H9 (cell line): ENCODE data around the gene MAP1LC3B. TPM values are rescaled to one million over a fixed set of nuclear protein-coding genes. Genes with fewer than 3 reads are reported as not detected.

ENCODE experiments used
- DNase-seq: peaks from one replicate; pipeline ENCODE4 v3.0.0-alpha.2; 2017
- H2AFZ ChIP-seq: one replicate; pipeline ENCODE4 v1.6.1; 2013; ENCODE audit warnings: mild to moderate bottlenecking, low read length, control low read depth, moderate library complexity
- H2AK5ac ChIP-seq: 2 replicates; pipeline ENCODE4 v1.6.1; 2013; ENCODE audit warnings: low read length, control low read depth, mixed read lengths; ENCODE audit not compliant: insufficient read length
- H2BK120ac ChIP-seq: one replicate; pipeline ENCODE4 v1.6.1; 2013; ENCODE audit warnings: low read depth, mild to moderate bottlenecking, low read length, control low read depth, inconsistent platforms; ENCODE audit not compliant: poor library complexity, severe bottlenecking
- H2BK12ac ChIP-seq: 2 replicates; pipeline ENCODE4 v1.6.1; 2013; ENCODE audit warnings: low read length, control low read depth, mixed read lengths, low read depth; ENCODE audit not compliant: insufficient read length
- H2BK15ac ChIP-seq: 2 replicates; pipeline ENCODE4 v1.6.1; 2013; ENCODE audit warnings: low read depth, low read length, control low read depth
- H2BK20ac ChIP-seq: one replicate; pipeline ENCODE4 v1.6.1; 2013; ENCODE audit warnings: low read depth, mild to moderate bottlenecking, low read length, control low read depth, inconsistent platforms; ENCODE audit not compliant: poor library complexity, severe bottlenecking
- H2BK5ac ChIP-seq: 2 replicates; pipeline ENCODE4 v1.6.1; 2013; ENCODE audit warnings: low read length, control low read depth, mixed read lengths; ENCODE audit not compliant: insufficient read length
- H3K14ac ChIP-seq: 2 replicates; pipeline ENCODE4 v1.6.1; 2013; ENCODE audit warnings: low read length, control low read depth; ENCODE audit not compliant: insufficient read depth
- H3K18ac ChIP-seq: 2 replicates; pipeline ENCODE4 v1.6.1; 2013; ENCODE audit warnings: low read depth, mild to moderate bottlenecking, mixed read lengths, low read length, control low read depth; ENCODE audit not compliant: insufficient read length
- H3K23ac ChIP-seq: 2 replicates; pipeline ENCODE4 v1.6.1; 2013; ENCODE audit warnings: low read length, control low read depth, mixed read lengths, low read depth; ENCODE audit not compliant: insufficient read length
- H3K23me2 ChIP-seq: 2 replicates; pipeline ENCODE4 v1.6.1; 2013; ENCODE audit warnings: low read depth, mild to moderate bottlenecking, mixed read lengths, low read length, control low read depth; ENCODE audit not compliant: insufficient read length, poor library complexity, severe bottlenecking
- H3K27ac ChIP-seq: 2 replicates; pipeline ENCODE4 v1.5.1; 2013; ENCODE audit warnings: low read length, control low read depth, mixed read lengths, low read depth; ENCODE audit not compliant: insufficient read length
- H3K27me3 ChIP-seq: 2 replicates; pipeline ENCODE4 v1.6.1; 2013; ENCODE audit warnings: low read length, control low read depth, inconsistent platforms; ENCODE audit not compliant: insufficient read depth
- H3K4ac ChIP-seq: 2 replicates; pipeline ENCODE4 v1.6.1; 2013; ENCODE audit warnings: low read depth, mild to moderate bottlenecking, control low read depth, inconsistent platforms, low read length, moderate library complexity
- H3K4me1 ChIP-seq: 2 replicates; pipeline ENCODE4 v1.6.1; 2013; ENCODE audit warnings: low read length, control low read depth, inconsistent platforms; ENCODE audit not compliant: insufficient read depth
- H3K4me2 ChIP-seq: 2 replicates; pipeline ENCODE4 v1.6.1; 2013; ENCODE audit warnings: low read length, control low read depth, mixed read lengths; ENCODE audit not compliant: insufficient read length, insufficient read depth
- H3K56ac ChIP-seq: 2 replicates; pipeline ENCODE4 v1.6.1; 2013; ENCODE audit warnings: low read depth, mild to moderate bottlenecking, mixed read lengths, low read length, control low read depth; ENCODE audit not compliant: insufficient read length
- H3K79me1 ChIP-seq: 2 replicates; pipeline ENCODE4 v1.6.1; 2013; ENCODE audit warnings: low read depth, mild to moderate bottlenecking, moderate library complexity, low read length, control low read depth, inconsistent platforms; ENCODE audit not compliant: insufficient read depth, poor library complexity, severe bottlenecking
- H3K79me2 ChIP-seq: 2 replicates; pipeline ENCODE4 v1.6.1; 2013; ENCODE audit warnings: low read length, control low read depth, inconsistent platforms; ENCODE audit not compliant: insufficient read depth
- H3K9ac ChIP-seq: 2 replicates; pipeline ENCODE4 v1.6.1; 2013; ENCODE audit warnings: low read length, control low read depth, mixed read lengths; ENCODE audit not compliant: insufficient read length; ENCODE audit errors: extremely low read depth
- H3K9me3 ChIP-seq: one replicate; pipeline ENCODE4 v1.6.1; 2013; ENCODE audit warnings: low read depth, low read length, inconsistent platforms; ENCODE audit not compliant: control insufficient read depth
- H3T11ph ChIP-seq: one replicate; pipeline ENCODE4 v1.6.1; 2013; ENCODE audit warnings: mild to moderate bottlenecking, low read length, control low read depth, inconsistent platforms
- H4K20me1 ChIP-seq: one replicate; pipeline ENCODE4 v1.6.1; 2013; ENCODE audit not compliant: control insufficient read depth, insufficient read length, insufficient read depth
- H4K5ac ChIP-seq: 2 replicates; pipeline ENCODE4 v1.6.1; 2013; ENCODE audit warnings: low read depth, mild to moderate bottlenecking, mixed read lengths, low read length, control low read depth; ENCODE audit not compliant: insufficient read length
- H4K8ac ChIP-seq: replicated peaks from 2 replicates; pipeline ENCODE4 v1.6.1; 2013; ENCODE audit warnings: low read length, control low read depth, mixed read lengths, low read depth; ENCODE audit not compliant: insufficient read length
- H4K91ac ChIP-seq: 2 replicates; pipeline ENCODE4 v1.6.1; 2013; ENCODE audit warnings: low read depth, mild to moderate bottlenecking, moderate library complexity, mixed read lengths, low read length, control low read depth; ENCODE audit not compliant: insufficient read length
- H3K27ac Mint-ChIP-seq, 3 experiments: 2 replicates in 2 of 3; 3 replicates in 1 of 3; pipeline ENCODE4 v1.8.0; 2020 to 2021; ENCODE audit warnings: mixed read lengths in 3 of 3, mild to moderate bottlenecking in 1 of 3, moderate library complexity in 1 of 3
- H3K27me3 Mint-ChIP-seq: 2 replicates; pipeline ENCODE4 v1.8.0; 2021; ENCODE audit warnings: low read depth, mild to moderate bottlenecking, moderate library complexity, mixed read lengths
- H3K36me3 Mint-ChIP-seq, 3 experiments: 2 replicates in 2 of 3; 3 replicates in 1 of 3; pipeline ENCODE4 v1.8.0; 2020 to 2021; ENCODE audit warnings: low read depth in 3 of 3, mixed read lengths in 3 of 3; ENCODE audit not compliant: insufficient read depth in 1 of 3
- H3K4me1 Mint-ChIP-seq, 2 experiments: 2 replicates each; pipeline ENCODE4 v1.8.0; 2020; ENCODE audit warnings: mixed read lengths in 2 of 2
- H3K4me3 Mint-ChIP-seq, 2 experiments: 2 replicates in 1 of 2; 3 replicates in 1 of 2; pipeline ENCODE4 v1.8.0; 2020 to 2021; ENCODE audit warnings: mild to moderate bottlenecking in 2 of 2, mixed read lengths in 2 of 2, moderate library complexity in 1 of 2
- H3K9me3 Mint-ChIP-seq, 2 experiments: 2 replicates in 1 of 2; 3 replicates in 1 of 2; pipeline ENCODE4 v1.8.0; 2020; ENCODE audit warnings: mild to moderate bottlenecking in 2 of 2, mixed read lengths in 2 of 2, moderate library complexity in 1 of 2
- CTCF ChIP-seq: fragments of 200-600 bp; sonication (generic); conservative IDR thresholded peaks from 3 replicates; pipeline ENCODE4 v1.8.0; 2021; ENCODE audit warnings: antibody characterized with exemption, mild to moderate bottlenecking
- WGBS: extraction: QIAGEN DNeasy Blood & Tissue Kit; methylation state at CpG from one replicate; pipeline ENCODE4 v1.1.7; 2013; ENCODE audit warnings: missing lambda C conversion rate, low lambda C conversion rate, mixed read lengths; ENCODE audit not compliant: insufficient read length; ENCODE audit errors: extremely low coverage; 5-methylcytosine and 5-hydroxymethylcytosine counted together
- total RNA-seq: library from RNA; stranded (reverse); gene quantifications from 2 replicates; pipeline ENCODE4 v1.2.1, GENCODE V29; 2021

Gene MAP1LC3B
- total RNA-seq, 1 experiment from 2014 or later, result 47.1 TPM

GRCh38 chr16:87374313-87374712 lies 17.8 kb upstream of the MAP1LC3B start:
- H4K5ac ChIP-seq, result no peak overlapping the region
- no peak overlapping the region for H2BK5ac ChIP-seq
- H4K8ac ChIP-seq, result no peak overlapping the region
- no peak overlapping the region for H3K4me2 ChIP-seq
- no peak overlapping the region for H3K27ac ChIP-seq
- peaks cover 5% of the 10 kb centered on the region for H3K79me1 ChIP-seq
- Mint-ChIP-seq H3K36me3 (peaks cover 5 to 10% (median 9%) of the 10 kb centered on the region in 3 experiments; a peak in 6 of 7 replicates), H3K9me3 (peaks cover 0 to 3% of the 10 kb centered on the region in 2 experiments; a peak in 1 of 5 replicates), H3K27me3 (no peaks in the 10 kb centered on the region), H3K27ac (no peak overlapping the region), H3K4me1 (peaks cover 15 to 16% of the 10 kb centered on the region in 2 experiments), H3K4me3 (no peak overlapping the region)
- no peak overlapping the region for H2BK15ac ChIP-seq
- no peak overlapping the region for H3K18ac ChIP-seq
- H3K14ac ChIP-seq, result no peak overlapping the region
- no peaks in the 10 kb centered on the region for H3K27me3 ChIP-seq
- H3K4ac ChIP-seq, result no peak overlapping the region
- no peaks in the 10 kb centered on the region for H3K4me1 ChIP-seq
- H3K23ac ChIP-seq, result no peak overlapping the region
- no peaks in the 10 kb centered on the region for H4K20me1 ChIP-seq
- TF ChIP-seq CTCF, result no peak
- no peak for DNase-seq
- H2AFZ ChIP-seq, result no peak overlapping the region
- H3K9me3 ChIP-seq, result no peaks in the 10 kb centered on the region
- peaks cover 5% of the 10 kb centered on the region; the same call in 1 of the 2 replicates for H3K79me2 ChIP-seq
- no peak overlapping the region for H4K91ac ChIP-seq
- WGBS, result no CpG with 5 or more reads among the region's 13 CpGs
- H2BK20ac ChIP-seq, result no peak overlapping the region
- no peak overlapping the region for H2AK5ac ChIP-seq
- H2BK12ac ChIP-seq, result no peak overlapping the region
- H3K9ac ChIP-seq, result no peak overlapping the region
- H3K23me2 ChIP-seq, result no peaks in the 10 kb centered on the region
- H3K56ac ChIP-seq, result no peak overlapping the region
- H2BK120ac ChIP-seq, result no peak overlapping the region
- H3T11ph ChIP-seq, result no peak overlapping the region
